ENCODE measurements around the gene JMJD1C.

The JMJD1C gene

DNA sequence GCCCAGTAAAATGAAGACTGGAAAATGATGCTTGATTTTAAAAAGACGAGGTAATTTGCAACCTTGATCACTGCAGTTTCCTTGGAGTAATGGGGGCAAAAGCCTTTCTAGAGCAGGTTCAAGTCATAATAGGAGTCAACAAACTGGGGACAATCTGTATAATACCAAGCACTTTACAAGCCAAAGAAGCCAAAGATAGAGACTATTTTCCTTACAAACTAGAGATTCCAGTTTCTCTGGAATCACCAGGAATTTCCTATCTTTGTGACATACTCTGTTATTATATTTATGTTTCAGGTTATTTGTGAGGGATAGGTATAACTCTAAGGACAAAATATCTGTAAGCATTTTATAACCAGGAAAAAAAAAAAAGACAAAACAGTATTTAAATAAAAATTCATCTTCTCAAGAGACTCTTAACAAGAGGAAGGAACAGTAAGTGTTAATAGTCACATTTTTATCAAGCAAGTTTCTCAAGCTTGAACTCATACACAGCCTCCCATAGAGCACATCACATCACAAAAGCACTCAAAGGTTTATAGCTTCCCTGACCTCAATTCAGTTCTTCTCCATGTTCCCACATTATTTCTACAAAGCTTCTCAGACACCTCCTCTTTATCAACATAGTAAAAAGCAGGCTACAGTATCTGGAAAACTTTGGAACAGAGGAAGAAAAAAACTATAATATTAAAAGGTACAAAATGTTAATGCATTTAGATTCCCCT is 18.9 kb downstream of the JMJD1C start:
- Histone ChIP-seq H3K27ac (no peak overlapping the region), H3K4me2 (ENCODE audit: low read length) (no peak overlapping the region), H3K79me2 (peaks cover 59% of the 10 kb centered on the region), H3K4me1 (no peaks in the 10 kb centered on the region), H2AFZ (no peak overlapping the region), H3K9me3 (ENCODE audit: control insufficient read depth, low read length) (no peaks in the 10 kb centered on the region), H3K4me3 (ENCODE audit: low read depth, low read length) (no peak overlapping the region), H3K36me3 (ENCODE audit: control insufficient read depth, insufficient read depth, low read length) (no peaks in the 10 kb centered on the region), H3K27me3 (ENCODE audit: control insufficient read depth, insufficient read depth, low read length) (no peaks in the 10 kb centered on the region), H3K9ac (no peak overlapping the region)
- TF ChIP-seq CTCF (IDR thresholded peaks at IDR 0.05) = no peak

- H2AFZ ChIP-seq = no peak overlapping the region
- H3K27me3 ChIP-seq (ENCODE audit: control insufficient read depth, insufficient read depth, low read length) = no peaks in the 10 kb centered on the region
- H3K4me3 ChIP-seq (ENCODE audit: low read depth, low read length) = no peak overlapping the region
- H3K36me3 ChIP-seq (ENCODE audit: control insufficient read depth, insufficient read depth, low read length) = no peaks in the 10 kb centered on the region
- TF ChIP-seq CTCF (IDR thresholded peaks at IDR 0.05) = no peak
- no peak overlapping the region for H3K27ac ChIP-seq
- H3K4me1 ChIP-seq = peaks cover 26% of the 10 kb centered on the region
- H3K9ac ChIP-seq = no peak overlapping the region
- H3K79me2 ChIP-seq = peaks cover 62% of the 10 kb centered on the region
- no peaks in the 10 kb centered on the region for H3K9me3 ChIP-seq (ENCODE audit: control insufficient read depth, low read length)
- H3K4me2 ChIP-seq (ENCODE audit: low read length) = no peak overlapping the region
Observed at GRCh38 chr10:63441404-63441803, 24.4 kb downstream of the JMJD1C start.

- no peaks in the 10 kb centered on the region for H3K9me3 ChIP-seq (ENCODE audit: control insufficient read depth, low read length)
- H2AFZ ChIP-seq = no peak overlapping the region
- H3K36me3 ChIP-seq (ENCODE audit: control insufficient read depth, insufficient read depth, low read length) = no peaks in the 10 kb centered on the region
- no peak overlapping the region for H3K4me3 ChIP-seq (ENCODE audit: low read depth, low read length)
- H3K27ac ChIP-seq = no peak overlapping the region
- no peak overlapping the region for H3K9ac ChIP-seq
- no peak overlapping the region for H3K4me2 ChIP-seq (ENCODE audit: low read length)
- peaks cover 57% of the 10 kb centered on the region for H3K79me2 ChIP-seq
- no peak for TF ChIP-seq CTCF (IDR thresholded peaks at IDR 0.05)
- H3K4me1 ChIP-seq = peaks cover 29% of the 10 kb centered on the region
- no peaks in the 10 kb centered on the region for H3K27me3 ChIP-seq (ENCODE audit: control insufficient read depth, insufficient read depth, low read length)
Observed at GRCh38 chr10:63439607-63440006, 26.2 kb downstream of the JMJD1C start.

GRCh38 chr10:63438506-63439498 is 27.0 kb downstream of the JMJD1C start:
- H3K36me3 ChIP-seq (ENCODE audit: control insufficient read depth, insufficient read depth, low read length) = no peaks in the 10 kb centered on the region
- H3K4me1 ChIP-seq = peaks cover 29% of the 10 kb centered on the region
- no peak overlapping the region for H3K9ac ChIP-seq
- peaks cover 58% of the 10 kb centered on the region for H3K79me2 ChIP-seq
- no peak overlapping the region for H3K4me3 ChIP-seq (ENCODE audit: low read depth, low read length)
- peak overlapping the region; percentile 11 for H3K27ac ChIP-seq
- TF ChIP-seq CTCF (IDR thresholded peaks at IDR 0.05) = no peak
- H3K9me3 ChIP-seq (ENCODE audit: control insufficient read depth, low read length) = no peaks in the 10 kb centered on the region
- no peak overlapping the region for H2AFZ ChIP-seq
- no peaks in the 10 kb centered on the region for H3K27me3 ChIP-seq (ENCODE audit: control insufficient read depth, insufficient read depth, low read length)
- peak overlapping the region; percentile 15 for H3K4me2 ChIP-seq (ENCODE audit: low read length)
